GM12801 (cell line): ENCODE results near the gene GIGYF2.

Experiments
- TF ChIP-seq, protein P1 (sequence below): IDR thresholded peaks from one replicate; pipeline ENCODE4 v1.5.1; 2011; ENCODE audit warnings: control low read depth; ENCODE audit not compliant: insufficient read length; ENCODE audit errors: extremely low read depth

The GIGYF2 gene

DNA sequence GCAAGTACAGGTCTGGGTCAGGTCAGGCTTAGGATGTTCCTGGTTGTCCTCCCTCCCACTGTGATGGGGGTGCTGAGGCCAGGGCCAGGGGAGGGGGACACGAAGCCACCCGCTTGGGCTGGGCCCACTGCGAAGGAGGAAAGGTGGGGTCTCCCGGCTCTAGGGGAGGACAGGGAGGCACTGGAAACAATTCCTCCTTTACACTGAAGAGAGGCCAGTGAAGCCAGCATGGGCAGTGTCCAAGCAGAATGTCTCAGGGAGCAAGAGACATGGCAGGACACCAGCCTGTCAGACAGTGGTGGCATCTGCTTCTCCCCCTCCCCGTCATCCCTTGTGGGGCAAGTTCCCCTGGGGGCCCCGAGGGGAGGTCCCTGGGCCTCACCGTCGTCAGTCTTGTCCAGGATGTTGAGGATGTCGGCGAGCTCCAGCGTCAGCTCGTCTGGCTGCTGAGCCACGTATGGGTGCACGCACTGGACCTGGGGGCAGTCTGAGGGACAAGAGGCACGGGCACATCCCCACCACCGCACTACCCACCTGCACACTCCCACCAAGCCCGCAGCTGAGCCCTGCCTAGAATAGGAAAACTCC, 183.7 kb downstream of the GIGYF2 start:
- TF ChIP-seq, protein P1, sequence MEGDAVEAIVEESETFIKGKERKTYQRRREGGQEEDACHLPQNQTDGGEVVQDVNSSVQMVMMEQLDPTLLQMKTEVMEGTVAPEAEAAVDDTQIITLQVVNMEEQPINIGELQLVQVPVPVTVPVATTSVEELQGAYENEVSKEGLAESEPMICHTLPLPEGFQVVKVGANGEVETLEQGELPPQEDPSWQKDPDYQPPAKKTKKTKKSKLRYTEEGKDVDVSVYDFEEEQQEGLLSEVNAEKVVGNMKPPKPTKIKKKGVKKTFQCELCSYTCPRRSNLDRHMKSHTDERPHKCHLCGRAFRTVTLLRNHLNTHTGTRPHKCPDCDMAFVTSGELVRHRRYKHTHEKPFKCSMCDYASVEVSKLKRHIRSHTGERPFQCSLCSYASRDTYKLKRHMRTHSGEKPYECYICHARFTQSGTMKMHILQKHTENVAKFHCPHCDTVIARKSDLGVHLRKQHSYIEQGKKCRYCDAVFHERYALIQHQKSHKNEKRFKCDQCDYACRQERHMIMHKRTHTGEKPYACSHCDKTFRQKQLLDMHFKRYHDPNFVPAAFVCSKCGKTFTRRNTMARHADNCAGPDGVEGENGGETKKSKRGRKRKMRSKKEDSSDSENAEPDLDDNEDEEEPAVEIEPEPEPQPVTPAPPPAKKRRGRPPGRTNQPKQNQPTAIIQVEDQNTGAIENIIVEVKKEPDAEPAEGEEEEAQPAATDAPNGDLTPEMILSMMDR, result no peak

DNA sequence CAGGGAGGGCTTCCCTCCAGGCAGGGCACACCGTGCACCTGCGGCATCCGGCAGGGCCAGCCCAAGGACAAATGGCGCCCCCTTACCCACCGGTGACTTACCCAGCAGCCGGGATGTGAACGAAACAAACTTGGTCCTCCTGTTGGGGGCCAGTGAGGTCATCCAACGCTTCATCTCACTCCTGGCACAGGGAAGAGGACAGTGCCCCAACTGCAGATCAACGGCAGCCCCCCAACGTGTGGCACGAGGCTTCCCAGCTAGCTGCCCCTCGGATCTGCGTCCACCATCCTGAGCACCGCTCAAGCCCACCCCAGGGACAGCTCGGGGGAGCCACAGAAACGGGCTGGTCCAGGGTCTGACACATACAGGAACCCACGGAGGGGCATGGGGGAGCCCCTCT, 185.0 kb downstream of the GIGYF2 start:
- TF ChIP-seq, protein P1, result no peak

DNA sequence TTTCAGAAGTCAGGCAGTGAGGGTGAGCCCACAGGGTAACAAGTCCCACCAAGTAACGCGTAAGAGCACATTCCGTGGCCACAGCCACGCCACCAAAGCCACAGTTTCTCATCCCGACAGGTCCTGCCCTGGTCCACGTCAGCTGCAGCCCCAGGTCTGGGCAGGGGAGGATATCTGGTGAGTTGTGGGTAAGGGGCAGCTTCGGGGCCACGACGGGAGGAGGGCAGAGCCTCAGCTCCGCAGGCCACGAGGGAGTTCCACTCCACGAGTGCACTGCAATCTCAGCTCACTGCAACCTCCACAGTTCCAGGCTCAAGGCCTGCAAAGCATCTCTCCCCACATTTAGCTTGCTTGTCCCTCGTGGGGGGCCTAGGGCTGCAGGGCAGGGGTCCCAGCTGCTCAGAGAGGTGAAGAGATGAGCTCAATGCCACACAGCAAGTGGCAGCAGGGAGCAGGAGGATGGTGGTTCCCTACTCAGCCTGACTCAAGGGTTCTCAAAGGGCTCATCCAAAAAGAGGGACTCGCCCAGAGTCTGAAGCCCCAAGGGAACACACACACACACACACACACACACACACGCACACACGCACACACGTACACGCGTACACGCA, 185.5 kb downstream of the GIGYF2 start:
- TF ChIP-seq, protein P1, result no peak

DNA sequence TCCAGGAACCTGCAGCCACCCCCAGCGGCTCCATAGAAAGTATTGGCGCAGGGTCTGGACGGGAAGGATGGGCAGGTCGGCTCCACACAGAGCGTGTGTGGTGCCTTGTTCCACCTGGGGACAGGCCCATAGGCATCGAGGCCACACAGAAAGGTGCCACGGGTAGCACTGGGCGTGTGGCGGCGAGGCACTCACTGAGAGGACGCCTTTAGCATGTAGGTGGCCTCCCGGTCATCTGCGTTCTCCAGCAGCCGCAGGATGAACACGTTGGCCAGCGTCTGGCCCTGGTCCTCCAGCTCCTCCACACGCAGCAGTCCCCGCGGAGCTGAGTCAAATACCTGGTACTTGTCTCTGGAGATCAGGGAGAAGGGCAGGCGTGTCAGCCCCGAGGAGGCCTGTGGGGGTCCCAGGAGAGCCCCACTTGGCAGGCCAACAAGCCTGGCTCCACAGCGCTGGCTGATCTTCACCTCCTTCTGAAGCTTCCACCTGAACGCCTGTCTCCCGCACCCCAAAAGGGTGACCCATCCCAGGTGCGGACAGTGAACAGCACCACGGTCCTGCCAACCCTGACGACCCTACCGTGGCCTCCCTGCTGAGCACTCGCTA, 186.1 kb downstream of the GIGYF2 start:
- TF ChIP-seq, protein P1, result no peak

DNA sequence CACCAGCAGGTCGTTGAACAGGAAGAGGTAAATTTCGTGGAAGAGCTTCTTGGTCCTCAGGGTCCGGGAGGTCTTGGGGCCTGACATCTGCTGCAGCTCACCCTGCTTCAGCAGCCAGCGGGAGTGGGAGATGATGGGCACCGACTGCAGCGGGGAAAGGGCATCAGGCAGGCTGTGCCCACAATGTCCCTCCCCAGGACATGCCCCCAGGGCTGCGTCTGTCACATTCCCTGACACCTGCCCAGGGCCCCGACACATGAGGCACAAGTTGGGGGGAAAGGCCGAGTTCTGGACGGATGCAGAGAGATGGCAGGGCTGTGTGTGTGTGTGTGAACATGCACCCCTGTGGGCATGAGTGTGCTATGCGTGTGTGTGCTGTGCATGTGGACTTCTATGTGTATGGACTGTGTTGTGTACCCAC, 186.9 kb downstream of the GIGYF2 start:
- TF ChIP-seq, protein P1, result no peak

DNA sequence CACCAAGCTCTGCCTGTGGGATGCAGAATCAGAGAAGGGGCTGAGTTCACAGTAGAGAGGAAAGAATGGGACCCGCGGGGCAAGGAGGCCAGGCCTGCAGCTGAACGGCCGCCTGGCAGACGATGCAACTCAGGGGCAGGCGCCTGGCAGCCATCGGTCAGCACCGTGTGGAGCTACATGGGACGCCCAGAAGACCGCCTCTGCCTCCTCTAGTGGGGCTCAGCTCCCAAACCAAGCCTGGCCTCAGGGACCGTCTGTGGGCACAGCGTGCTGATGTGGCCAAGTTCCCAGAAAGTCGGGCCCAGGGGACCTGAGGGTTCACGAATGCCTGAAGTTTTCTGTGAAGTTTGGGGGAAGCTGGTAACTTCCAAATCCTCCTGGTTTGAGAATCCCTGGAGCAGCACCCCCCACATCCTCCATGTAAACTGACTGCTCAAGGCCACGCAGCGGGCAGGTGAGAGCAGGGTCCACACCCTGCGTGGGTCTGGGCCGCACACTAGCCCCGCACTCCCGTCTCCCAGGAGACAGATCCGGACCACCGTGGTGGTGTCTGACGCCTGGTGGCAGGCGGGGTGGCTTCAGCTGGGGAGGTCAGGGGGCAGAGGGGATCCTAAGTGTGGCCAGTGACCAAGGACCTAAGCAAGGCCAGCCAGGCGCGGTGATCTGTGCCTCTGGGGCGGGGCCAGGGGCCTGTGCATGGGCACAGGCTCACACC, 187.6 kb downstream of the GIGYF2 start:
- TF ChIP-seq, protein P1, result no peak

DNA sequence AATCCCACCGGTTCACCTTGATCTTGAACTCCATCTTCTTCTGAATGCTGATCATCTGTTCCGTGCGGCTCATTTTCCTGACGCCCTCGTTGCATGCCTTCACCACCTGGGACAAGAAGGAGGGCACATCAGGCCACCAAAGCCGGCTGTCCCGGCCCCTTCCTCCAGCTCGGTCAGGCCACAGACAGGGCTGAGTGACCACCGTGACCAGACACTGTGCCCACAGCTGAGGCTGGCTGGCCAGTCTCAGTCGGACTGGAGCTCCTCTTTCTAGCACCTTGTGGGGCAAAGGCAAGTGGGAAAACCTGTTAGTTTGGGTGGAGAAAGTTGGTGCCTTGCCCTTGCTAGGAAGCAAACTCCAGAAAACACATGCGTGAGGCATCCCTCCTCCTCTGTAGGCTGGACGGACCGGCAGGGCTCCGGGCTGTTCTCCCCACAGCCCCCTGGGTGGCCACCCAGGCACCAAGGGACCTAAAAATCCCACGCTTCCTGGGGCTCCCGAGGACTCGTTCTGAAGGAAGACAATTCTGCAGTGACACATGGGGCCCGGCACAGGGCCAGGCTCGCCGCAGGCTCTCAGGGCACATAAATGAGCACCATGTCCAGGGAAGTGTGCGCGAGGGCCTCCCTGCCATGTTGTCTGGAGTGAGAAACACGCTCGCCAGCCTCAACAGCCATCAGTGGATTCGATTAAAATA, 188.3 kb downstream of the GIGYF2 start:
- TF ChIP-seq, protein P1, result no peak
